Transverse colon (tissue), 4 donors: ENCODE data around the gene EDNRB. TPM values are rescaled to one million over a fixed set of nuclear protein-coding genes. Genes with fewer than 3 reads are reported as not detected.

ENCODE experiments used
- DNase-seq: peaks from one replicate; pipeline ENCODE4 v3.0.0-alpha.2; 2019
- H3K27ac ChIP-seq, 4 donors: fragments of 200-600 bp; sonication (generic); 2 replicates each; pipeline ENCODE4 v1.5.1; 2016 to 2018; ENCODE audit warnings: inconsistent platforms in 4 of 4
- H3K27me3 ChIP-seq: fragments of 200-600 bp; sonication (generic); 2 replicates; pipeline ENCODE4 v1.5.1; 2017; ENCODE audit warnings: inconsistent platforms
- H3K36me3 ChIP-seq, 4 donors: fragments of 200-600 bp; sonication (generic); 2 replicates each; pipeline ENCODE4 v1.5.1; 2017 to 2019; ENCODE audit warnings: inconsistent platforms in 4 of 4
- H3K4me1 ChIP-seq, 4 donors: fragments of 200-600 bp; sonication (generic); 2 replicates each; pipeline ENCODE4 v1.5.1; 2017 to 2020; ENCODE audit warnings: inconsistent platforms in 4 of 4
- H3K4me3 ChIP-seq, 4 donors: fragments of 200-600 bp; sonication (generic); 1 replicate in 1 of 4; 2 replicates in 3 of 4; pipeline versions ENCODE4 v1.5.1 to v1.6.1; 2017 to 2019; ENCODE audit warnings: inconsistent platforms in 4 of 4
- H3K9me3 ChIP-seq, 2 donors: fragments of 200-600 bp; sonication (generic); 2 replicates each; pipeline ENCODE4 v1.5.1; 2017 to 2019; ENCODE audit warnings: inconsistent platforms in 2 of 2
- CTCF ChIP-seq, 5 experiments: fragments of 200-600 bp in 3 of 5; fragments of 450-650 bp in 2 of 5; sonication (generic) in 3 of 5; IDR thresholded peaks; 1 replicate in 2 of 5; 2 replicates in 3 of 5; pipeline ENCODE4 v1.5.1; 2016 to 2017; ENCODE audit warnings: antibody characterized with exemption in 5 of 5, inconsistent platforms in 3 of 5, mild to moderate bottlenecking in 2 of 5, moderate library complexity in 1 of 5
- EP300 ChIP-seq: sonication (generic); formaldehyde crosslinking; IDR thresholded peaks from one replicate; pipeline ENCODE4 v1.6.1; 2017; ENCODE audit warnings: antibody characterized with exemption, low read depth
- POLR2A ChIP-seq: fragments of 450-650 bp; IDR thresholded peaks from one replicate; pipeline ENCODE4 v1.6.1; 2016; ENCODE audit warnings: antibody characterized with exemption, mild to moderate bottlenecking, moderate library complexity
- POLR2AphosphoS5 ChIP-seq, 3 donors: sonication (generic); formaldehyde crosslinking; IDR thresholded peaks; one replicate each; pipeline ENCODE4 v1.6.1; 2016; ENCODE audit warnings: antibody characterized with exemption in 3 of 3
- WGBS, 2 donors: methylation state at CpG; one replicate each; pipeline ENCODE4 v1.1.5; 2018; ENCODE audit warnings: low coverage in 1 of 2; 5-methylcytosine and 5-hydroxymethylcytosine counted together
- in situ Hi-C, 4 donors: fragments of 200-750 bp; cut with MboI; loops; one replicate each; pipeline versions ENCODE4 v1.15.0 to v1.15.1; 2017; ENCODE audit warnings: low sequenced_read_pairs in 3 of 4, low pct_ligation_motif_present in 1 of 4, low pct_unique_long_range_greater_than_20kb in 1 of 4
- intact Hi-C: fragments of 100-400 bp; cut with DNase I; formaldehyde crosslinking; loops from one replicate; pipeline ENCODE4 v1.15.1; 2023; ENCODE audit warnings: low total_unique reads
- total RNA-seq, 4 donors: library from RNA; depleted of rRNA; stranded (reverse); fragments of >200 nt; gene quantifications; one replicate each; pipeline ENCODE4 v1.1.0, GENCODE V29; 2016

Gene EDNRB
- total RNA-seq, 4 donors from 2014 or later: 5.5 to 14.6 (median 8.8) TPM

GRCh38 chr13:77893066-77893465, 25.6 kb downstream of the EDNRB start:
- Histone ChIP-seq H3K27me3 (no peaks in the 10 kb centered on the region), H3K9me3 (no peaks in the 10 kb centered on the region), H3K36me3 (no peaks in the 10 kb centered on the region), H3K4me1 (no peaks in the 10 kb centered on the region), H3K27ac (no peak overlapping the region), H3K4me3 (no peak overlapping the region)
- TF ChIP-seq CTCF (IDR thresholded peaks at IDR 0.05) (no peak), POLR2AphosphoS5 (IDR thresholded peaks at IDR 0.05) (no peak), POLR2A (no peak), EP300 (no peak)
- no peak for DNase-seq
- in situ Hi-C loops: no loop called here
- intact Hi-C loops: no loop called here
- WGBS, 2 donors: 77 to 83% methylated on average over 5 to 6 of the region's 6 CpGs

- Histone ChIP-seq H3K27me3 (no peaks in the 10 kb centered on the region), H3K27ac (no peak overlapping the region), H3K36me3 (no peaks in the 10 kb centered on the region), H3K9me3 (no peaks in the 10 kb centered on the region), H3K4me1 (no peaks in the 10 kb centered on the region), H3K4me3 (no peak overlapping the region)
- TF ChIP-seq CTCF (IDR thresholded peaks at IDR 0.05): no peak
- no peak for TF ChIP-seq POLR2AphosphoS5 (IDR thresholded peaks at IDR 0.05)
- no peak for TF ChIP-seq POLR2A
- in situ Hi-C loops (no loop called here), intact Hi-C loops (no loop called here)
- no peak for DNase-seq
These were observed 26.1 kb downstream of the EDNRB start for GRCh38 chr13:77892491-77892890.

GRCh38 chr13:77891486-77891885, 27.1 kb downstream of the EDNRB start:
- 33% methylated on average over 2 of the region's 2 CpGs; no CpG with 5 or more reads in 1 of the 2 donors for WGBS, 2 donors
- intact Hi-C loops: no loop called here

GRCh38 chr13:77891041-77891440, 27.6 kb downstream of the EDNRB start:
- TF ChIP-seq EP300 (no peak), POLR2A (no peak), POLR2AphosphoS5 (IDR thresholded peaks at IDR 0.05) (no peak), CTCF (IDR thresholded peaks at IDR 0.05) (no peak)
- H3K9me3 ChIP-seq: no peaks in the 10 kb centered on the region
- H3K27me3 ChIP-seq: no peaks in the 10 kb centered on the region
- H3K4me3 ChIP-seq: no peak overlapping the region
- DNase-seq: no peak
- no peak overlapping the region for H3K27ac ChIP-seq
- intact Hi-C loops: no loop called here
- no peaks in the 10 kb centered on the region for H3K36me3 ChIP-seq
- H3K4me1 ChIP-seq: no peaks in the 10 kb centered on the region
- WGBS, 2 donors: 25 to 79% methylated on average over 1 of the region's 1 CpG
- in situ Hi-C loops: no loop called here

More at GRCh38 chr13:77891486-77891885, 27.1 kb downstream of the EDNRB start:
- in situ Hi-C loops: no loop called here
- DNase-seq: no peak
- H3K9me3 ChIP-seq: no peaks in the 10 kb centered on the region
- no peak overlapping the region for H3K27ac ChIP-seq
- no peak overlapping the region for H3K4me3 ChIP-seq
- H3K36me3 ChIP-seq: no peaks in the 10 kb centered on the region
- TF ChIP-seq EP300 (no peak), CTCF (IDR thresholded peaks at IDR 0.05) (no peak), POLR2AphosphoS5 (IDR thresholded peaks at IDR 0.05) (no peak), POLR2A (no peak)
- no peaks in the 10 kb centered on the region for H3K27me3 ChIP-seq
- H3K4me1 ChIP-seq: no peaks in the 10 kb centered on the region
